Upper lobe of left lung (tissue), 4 donors: Measurements from ENCODE around the gene METTL22.

ENCODE experiments used
- POLR2A ChIP-seq, 4 donors: fragments of 450-650 bp; IDR thresholded peaks; one replicate each; pipeline ENCODE4 v1.5.1; 2016 to 2017; ENCODE audit warnings: antibody characterized with exemption in 4 of 4, mild to moderate bottlenecking in 2 of 4
- TF ChIP-seq, protein P1 (sequence below), 6 experiments: fragments of 450-650 bp in 4 of 6; fragments of 200-600 bp in 2 of 6; sonication (generic) in 2 of 6; IDR thresholded peaks; one replicate each; pipeline ENCODE4 v1.5.1; 2016 to 2019; ENCODE audit warnings: antibody characterized with exemption in 6 of 6

DNA sequence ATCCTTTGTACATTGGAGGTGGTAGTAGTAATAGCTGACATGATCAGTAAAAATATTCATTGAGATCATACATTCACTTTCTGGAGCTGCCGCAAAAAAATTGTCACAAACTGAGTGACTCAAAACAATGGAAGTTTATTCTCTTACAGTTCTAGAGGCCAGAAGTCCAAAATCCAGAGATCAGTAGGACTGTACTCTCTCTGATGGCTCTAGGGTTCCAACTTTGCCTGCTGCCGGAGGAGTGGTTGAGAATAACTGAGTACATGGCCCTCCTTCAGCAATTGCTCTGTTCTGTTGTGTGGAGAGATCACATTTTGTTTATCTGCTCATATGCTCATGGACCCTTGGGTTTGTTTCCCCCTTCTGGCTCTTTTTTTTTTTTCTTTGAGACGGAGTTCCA, 76.5 kb downstream of the METTL22 start:
- TF ChIP-seq, protein P1, sequence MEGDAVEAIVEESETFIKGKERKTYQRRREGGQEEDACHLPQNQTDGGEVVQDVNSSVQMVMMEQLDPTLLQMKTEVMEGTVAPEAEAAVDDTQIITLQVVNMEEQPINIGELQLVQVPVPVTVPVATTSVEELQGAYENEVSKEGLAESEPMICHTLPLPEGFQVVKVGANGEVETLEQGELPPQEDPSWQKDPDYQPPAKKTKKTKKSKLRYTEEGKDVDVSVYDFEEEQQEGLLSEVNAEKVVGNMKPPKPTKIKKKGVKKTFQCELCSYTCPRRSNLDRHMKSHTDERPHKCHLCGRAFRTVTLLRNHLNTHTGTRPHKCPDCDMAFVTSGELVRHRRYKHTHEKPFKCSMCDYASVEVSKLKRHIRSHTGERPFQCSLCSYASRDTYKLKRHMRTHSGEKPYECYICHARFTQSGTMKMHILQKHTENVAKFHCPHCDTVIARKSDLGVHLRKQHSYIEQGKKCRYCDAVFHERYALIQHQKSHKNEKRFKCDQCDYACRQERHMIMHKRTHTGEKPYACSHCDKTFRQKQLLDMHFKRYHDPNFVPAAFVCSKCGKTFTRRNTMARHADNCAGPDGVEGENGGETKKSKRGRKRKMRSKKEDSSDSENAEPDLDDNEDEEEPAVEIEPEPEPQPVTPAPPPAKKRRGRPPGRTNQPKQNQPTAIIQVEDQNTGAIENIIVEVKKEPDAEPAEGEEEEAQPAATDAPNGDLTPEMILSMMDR (IDR thresholded peaks at IDR 0.05) = no peak
- no peak for TF ChIP-seq POLR2A (IDR thresholded peaks at IDR 0.05)
